COR-L47 (cell line): ENCODE results near the gene ZNF398.
"Not testable (repeated sequence)": the region's sequence is repeated elsewhere in the genome, so short reads cannot be mapped to it uniquely, and the experiment has no call there.

Experiments
- DNase-seq: peaks from one replicate; lab custom pipeline; 2025; lab: John Stamatoyannopoulos, UW

The ZNF398 gene

GRCh38 chr7:149147072-149147751 is at the start of gene ZNF398:
ZNF398 (plus strand) TSS chr7:149147453; CDS start chr7:149147743, 290 bp downstream.
- DNase-seq, result peak; percentile 74

GRCh38 chr7:149099058-149099457 is 48.2 kb upstream of the ZNF398 start:
- DNase-seq, result no peak

- DNase-seq, result no peak
These were observed 46.4 kb upstream of the ZNF398 start for GRCh38 chr7:149100821-149101220.

GRCh38 chr7:149102666-149103065 is 44.6 kb upstream of the ZNF398 start:
- DNase-seq, result no peak

GRCh38 chr7:149103424-149103823 is 43.8 kb upstream of the ZNF398 start:
- no peak for DNase-seq

GRCh38 chr7:149104214-149104613 is 43.0 kb upstream of the ZNF398 start:
- DNase-seq, result no peak

GRCh38 chr7:149104749-149105148 is 42.5 kb upstream of the ZNF398 start:
- no peak for DNase-seq

GRCh38 chr7:149109969-149110368 is 37.3 kb upstream of the ZNF398 start:
- DNase-seq, result no peak

- DNase-seq, result no peak
These were observed 21.9 kb upstream of the ZNF398 start for GRCh38 chr7:149125189-149125862.

- DNase-seq, result peak; percentile 89
These were observed 21.2 kb upstream of the ZNF398 start, which contains the start of gene ZNF425 for GRCh38 chr7:149125863-149126661. ZNF425 (minus strand) TSS chr7:149126324; CDS start chr7:149126213, 111 bp downstream.

GRCh38 chr7:149126662-149127266 is 20.5 kb upstream of the ZNF398 start:
- DNase-seq, result peak; percentile 49

GRCh38 chr7:149130572-149131198 is 16.6 kb upstream of the ZNF398 start:
- DNase-seq, result no peak

GRCh38 chr7:149133028-149133710 is 14.1 kb upstream of the ZNF398 start:
- DNase-seq, result no peak

- no peak for DNase-seq
These were observed 11.1 kb upstream of the ZNF398 start for GRCh38 chr7:149136118-149136517.

- no peak for DNase-seq
These were observed 6.4 kb upstream of the ZNF398 start for GRCh38 chr7:149140831-149141230.

- DNase-seq, result no peak
These were observed 5.4 kb upstream of the ZNF398 start for GRCh38 chr7:149141893-149142292.

- DNase-seq, result not testable (repeated sequence)
These were observed 2.8 kb upstream of the ZNF398 start for GRCh38 chr7:149144436-149144922.

- no peak for DNase-seq
These were observed 2.0 kb upstream of the ZNF398 start for GRCh38 chr7:149145031-149145845.

- peak; percentile 45 for DNase-seq
These were observed 750 bp downstream of the ZNF398 start for GRCh38 chr7:149147752-149148653.
